GM21737 (cell line): ENCODE results near the gene AHNAK.
"Not testable (repeated sequence)": the region's sequence is repeated elsewhere in the genome, so short reads cannot be mapped to it uniquely, and the experiment has no call there.

ENCODE experiments used
- ATAC-seq: cut with Tn5 transposase; IDR thresholded peaks from one replicate; pipeline ENCODE4 v1.9.1; 2021; ENCODE audit warnings: mild to moderate bottlenecking, moderate library complexity; ENCODE audit not compliant: unreplicated experiment

AHNAK gene, protein sequence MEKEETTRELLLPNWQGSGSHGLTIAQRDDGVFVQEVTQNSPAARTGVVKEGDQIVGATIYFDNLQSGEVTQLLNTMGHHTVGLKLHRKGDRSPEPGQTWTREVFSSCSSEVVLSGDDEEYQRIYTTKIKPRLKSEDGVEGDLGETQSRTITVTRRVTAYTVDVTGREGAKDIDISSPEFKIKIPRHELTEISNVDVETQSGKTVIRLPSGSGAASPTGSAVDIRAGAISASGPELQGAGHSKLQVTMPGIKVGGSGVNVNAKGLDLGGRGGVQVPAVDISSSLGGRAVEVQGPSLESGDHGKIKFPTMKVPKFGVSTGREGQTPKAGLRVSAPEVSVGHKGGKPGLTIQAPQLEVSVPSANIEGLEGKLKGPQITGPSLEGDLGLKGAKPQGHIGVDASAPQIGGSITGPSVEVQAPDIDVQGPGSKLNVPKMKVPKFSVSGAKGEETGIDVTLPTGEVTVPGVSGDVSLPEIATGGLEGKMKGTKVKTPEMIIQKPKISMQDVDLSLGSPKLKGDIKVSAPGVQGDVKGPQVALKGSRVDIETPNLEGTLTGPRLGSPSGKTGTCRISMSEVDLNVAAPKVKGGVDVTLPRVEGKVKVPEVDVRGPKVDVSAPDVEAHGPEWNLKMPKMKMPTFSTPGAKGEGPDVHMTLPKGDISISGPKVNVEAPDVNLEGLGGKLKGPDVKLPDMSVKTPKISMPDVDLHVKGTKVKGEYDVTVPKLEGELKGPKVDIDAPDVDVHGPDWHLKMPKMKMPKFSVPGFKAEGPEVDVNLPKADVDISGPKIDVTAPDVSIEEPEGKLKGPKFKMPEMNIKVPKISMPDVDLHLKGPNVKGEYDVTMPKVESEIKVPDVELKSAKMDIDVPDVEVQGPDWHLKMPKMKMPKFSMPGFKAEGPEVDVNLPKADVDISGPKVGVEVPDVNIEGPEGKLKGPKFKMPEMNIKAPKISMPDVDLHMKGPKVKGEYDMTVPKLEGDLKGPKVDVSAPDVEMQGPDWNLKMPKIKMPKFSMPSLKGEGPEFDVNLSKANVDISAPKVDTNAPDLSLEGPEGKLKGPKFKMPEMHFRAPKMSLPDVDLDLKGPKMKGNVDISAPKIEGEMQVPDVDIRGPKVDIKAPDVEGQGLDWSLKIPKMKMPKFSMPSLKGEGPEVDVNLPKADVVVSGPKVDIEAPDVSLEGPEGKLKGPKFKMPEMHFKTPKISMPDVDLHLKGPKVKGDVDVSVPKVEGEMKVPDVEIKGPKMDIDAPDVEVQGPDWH (N-terminal part only)

DNA sequence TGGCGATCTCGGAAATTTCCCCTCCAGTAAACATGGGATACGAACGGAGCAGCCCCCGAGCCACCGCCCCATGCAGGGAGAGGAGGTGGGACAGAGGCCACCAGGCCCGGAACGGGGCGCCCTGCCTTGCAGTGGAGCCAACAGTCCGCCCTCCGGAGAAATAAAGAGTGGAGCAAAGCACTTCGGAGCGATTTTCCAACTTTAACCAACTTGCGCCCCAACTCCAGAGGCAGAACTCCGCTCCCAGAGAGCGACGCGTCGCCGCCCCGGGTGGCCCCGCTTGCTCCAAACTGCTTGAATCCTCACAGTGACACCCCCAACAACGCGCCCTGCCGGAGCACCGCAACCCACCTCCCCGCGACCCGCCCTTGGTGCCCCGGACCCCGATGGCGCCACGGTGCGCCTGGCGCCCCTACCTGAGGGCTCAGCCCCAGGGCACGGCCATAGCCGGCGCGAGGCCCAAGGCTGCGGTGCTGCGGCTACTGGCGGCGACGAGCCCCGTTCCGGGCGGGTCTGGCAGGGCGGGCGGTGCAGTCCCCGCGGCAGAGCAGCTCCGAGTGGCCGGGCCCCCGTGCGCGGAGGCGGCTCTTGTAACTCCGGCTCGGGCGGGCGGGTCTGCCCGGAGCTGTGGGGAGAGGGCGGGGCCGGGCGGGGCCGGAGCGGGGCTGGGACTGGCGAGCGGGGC lies at the start of gene AHNAK:
Gene AHNAK, minus strand, starts transcription at position 563 of the 685 bp plus-strand sequence. CDS start 10,708 bp downstream, outside the sequence.
- ATAC-seq, result no peak

DNA sequence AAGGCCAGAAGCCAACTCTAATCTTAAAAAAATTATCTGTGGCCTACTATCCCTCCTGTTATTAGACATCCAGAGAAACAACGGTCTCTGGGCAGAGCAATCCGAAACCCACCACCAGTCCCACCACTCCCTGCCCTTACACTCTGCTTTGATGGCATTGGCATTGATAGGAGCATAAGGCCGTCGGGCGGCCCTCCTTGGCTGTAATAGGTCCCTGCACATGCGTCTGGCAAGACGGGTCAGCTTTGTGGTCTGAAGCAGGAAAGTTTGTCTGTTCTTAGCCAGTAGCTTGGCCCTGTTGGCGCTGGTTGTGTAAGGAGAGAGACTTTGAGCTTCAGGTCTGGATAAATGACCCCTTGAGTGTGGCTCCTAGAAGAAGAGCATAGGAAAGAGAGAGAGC lies 48.5 kb upstream of the AHNAK start:
- no peak for ATAC-seq

DNA sequence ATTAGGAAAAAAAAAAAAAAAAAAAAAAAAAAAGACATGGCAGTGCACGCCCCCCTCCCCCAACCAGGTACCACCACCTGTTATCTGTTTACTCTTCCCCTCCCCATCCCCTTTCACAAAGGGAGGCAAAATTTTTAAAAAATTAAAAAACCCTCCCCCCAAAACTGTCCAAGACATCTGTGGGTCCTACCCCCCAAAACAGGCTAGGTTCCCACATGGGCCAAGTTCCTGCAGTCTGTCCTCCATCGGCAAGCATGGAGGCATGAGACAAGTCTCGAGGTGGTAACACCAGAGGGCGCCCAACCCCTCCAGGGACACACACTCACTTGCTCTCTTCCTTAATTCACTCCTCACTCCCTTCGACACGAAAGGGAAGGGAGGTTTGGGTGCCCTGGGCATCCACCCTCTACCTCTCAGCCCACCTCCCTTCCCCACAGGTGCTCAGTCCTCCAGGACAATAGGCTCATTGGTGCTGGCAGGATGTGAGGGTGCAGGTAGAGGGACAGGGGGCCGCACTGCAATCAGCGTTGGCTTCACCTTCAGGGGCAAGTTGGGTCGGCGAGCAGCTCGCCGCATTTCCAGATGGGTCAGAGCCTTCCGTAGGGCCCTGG lies 46.9 kb upstream of the AHNAK start:
- ATAC-seq, result no peak

DNA sequence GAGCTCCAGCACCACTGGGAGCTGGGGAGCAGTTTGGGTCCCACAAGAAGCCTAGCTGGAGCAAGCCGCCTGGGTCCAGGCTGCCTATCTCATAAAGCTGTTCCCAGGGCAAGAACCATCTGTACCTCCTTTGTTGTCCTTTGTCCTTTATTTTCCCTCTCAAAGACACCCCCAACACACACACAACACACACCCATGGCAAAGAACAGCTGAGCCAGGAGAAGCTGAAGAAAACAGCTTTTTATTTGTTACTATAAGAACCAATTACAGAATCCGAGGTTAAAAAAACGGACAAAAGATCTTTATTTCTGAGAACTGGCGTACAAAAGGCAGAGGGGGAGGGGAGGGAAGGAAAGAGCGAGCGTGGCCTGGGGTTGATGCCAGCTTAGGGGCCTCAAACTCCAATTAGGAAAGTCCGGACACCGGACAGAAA lies 46.4 kb upstream of the AHNAK start:
- ATAC-seq, result no peak

DNA sequence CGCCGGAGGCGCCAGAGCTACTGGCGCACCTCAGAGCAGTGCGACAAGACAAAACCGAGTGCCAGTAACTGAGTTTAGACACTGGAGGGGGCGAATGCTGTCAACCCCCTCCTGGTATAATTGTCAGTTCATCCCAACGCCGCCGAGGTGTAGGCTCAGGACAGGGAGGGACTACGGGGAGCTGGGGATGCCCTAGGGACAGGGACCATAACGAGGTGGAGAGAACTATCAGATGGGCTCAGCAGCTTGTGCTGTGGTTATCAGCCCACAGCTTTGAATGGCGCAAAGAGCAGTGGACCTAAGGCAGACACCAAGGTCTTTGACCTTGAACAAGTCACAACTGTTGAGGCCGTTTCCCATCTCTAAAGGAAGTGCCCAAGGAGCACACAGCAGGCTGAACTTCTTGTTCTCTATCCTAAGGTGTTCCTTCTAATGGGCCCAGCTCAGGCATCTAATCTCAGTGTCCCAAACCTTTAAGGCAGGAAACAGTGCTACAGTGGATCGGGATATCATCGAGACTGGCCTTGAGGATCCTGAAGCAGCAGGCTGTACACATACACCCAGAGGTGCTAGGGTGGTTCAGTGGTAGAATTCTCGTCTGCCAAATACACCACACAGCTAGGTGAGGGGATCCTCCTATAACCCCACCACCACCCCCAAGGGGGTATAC lies 45.7 kb upstream of the AHNAK start:
- ATAC-seq, result no peak

DNA sequence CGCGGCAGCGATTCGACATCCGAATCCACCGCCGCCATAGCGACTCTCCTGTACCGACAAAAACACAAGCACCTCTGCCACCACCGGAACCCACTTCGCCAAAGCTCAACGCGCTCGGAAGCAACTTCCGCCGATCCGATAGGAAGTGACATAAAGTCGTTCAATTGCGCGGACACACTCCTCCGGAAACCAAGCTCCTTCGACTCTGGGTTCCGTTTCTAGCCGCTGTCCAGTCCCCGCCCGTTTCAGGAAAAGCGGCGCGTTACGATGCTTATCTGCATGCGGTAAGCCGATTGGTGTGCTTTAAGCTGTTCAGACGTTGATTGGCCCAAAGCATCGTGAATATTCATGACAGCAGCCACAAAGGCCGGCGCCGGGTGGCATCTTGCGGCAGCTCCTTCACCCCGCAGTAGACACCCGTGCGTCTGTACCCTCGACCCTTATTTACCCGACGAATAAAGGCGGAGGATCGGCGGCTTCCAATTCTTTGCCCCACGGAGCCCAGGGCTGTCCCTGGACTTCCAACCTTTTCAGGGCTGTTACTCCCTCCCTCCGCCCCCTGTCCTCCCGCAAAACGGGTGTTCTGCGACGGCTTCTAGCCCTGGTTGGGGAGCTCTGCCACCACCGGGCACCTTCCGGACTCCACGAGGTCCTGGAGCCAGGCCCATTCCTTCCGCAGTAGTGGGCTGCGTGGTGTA lies 45.0 kb upstream of the AHNAK start, which contains the start of gene TUT1:
Gene TUT1, minus strand, starts transcription at position 76 of the 698 bp plus-strand sequence. Its CDS starts 38 bp downstream, at position 38.
- ATAC-seq, result peak; percentile 73

DNA sequence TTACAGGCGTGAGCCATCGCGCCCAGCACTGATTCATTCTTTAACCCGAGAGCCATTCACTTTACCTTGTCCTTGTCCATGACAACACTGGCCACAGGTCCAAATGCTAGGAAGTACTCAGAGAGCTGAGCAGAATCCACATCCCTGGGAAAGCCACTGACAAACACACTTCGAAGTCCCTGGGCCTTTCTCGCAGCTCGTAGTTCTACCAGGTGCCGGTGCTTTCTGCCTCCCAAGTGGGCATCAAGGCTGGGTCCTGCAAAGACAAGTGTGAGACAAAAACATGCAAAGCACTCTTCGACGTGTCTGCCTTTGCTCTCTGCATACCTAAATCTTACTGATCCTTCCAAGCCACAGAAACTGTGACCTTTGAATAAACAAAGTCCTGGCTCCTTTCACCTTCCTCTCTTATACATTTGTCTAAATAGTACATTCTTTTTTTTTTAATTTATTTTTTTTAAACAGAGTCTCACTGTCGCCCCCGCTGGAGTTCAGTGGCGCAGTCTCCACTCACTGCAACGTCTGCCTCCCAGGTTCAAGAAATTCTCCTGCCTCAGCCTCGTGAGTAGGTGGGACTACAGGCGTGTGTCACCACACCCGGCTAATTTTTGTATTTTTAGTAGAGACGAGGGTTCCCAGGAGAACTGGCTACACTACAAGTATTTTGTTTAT lies 42.5 kb upstream of the AHNAK start:
- ATAC-seq, result no peak

DNA sequence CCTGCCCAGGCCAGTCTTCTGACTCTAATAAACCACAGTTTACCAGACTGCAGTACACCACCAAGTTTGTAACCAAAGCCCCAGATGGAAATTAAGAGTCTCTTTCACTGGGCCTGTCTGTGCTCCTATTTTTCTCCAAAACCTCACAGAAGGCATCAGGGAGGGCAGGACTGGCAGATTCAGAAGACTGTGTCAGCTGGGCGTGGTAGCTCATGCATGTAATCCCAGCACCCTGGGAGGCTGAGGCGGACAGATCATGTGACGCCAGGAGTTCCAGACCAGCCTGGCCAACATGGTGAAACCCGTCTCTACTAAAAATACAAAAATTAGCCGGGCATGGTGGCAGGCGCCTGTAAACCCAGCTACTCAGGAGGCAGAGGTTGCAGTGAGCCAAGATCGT lies 38.8 kb upstream of the AHNAK start:
- ATAC-seq, result not testable (repeated sequence)

DNA sequence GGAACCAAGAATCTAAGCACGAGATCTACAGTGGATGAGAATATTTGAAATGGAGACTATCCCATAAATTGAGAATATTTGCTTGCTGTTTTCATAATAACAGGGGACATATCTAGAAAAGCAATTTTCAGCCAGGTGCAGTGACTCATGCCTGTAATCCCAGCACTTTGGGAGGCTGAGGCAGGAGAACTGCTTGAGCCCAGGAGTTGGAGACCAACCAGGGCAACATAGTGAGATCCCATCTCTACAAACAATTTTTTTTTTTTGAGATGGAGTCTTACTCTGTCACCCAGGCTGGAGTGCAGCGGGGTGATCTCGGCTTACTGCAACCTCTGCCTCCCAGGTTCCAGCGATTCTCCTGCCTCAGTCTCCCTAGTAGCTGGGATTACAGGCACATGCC lies 35.1 kb upstream of the AHNAK start:
- ATAC-seq, result not testable (repeated sequence)

DNA sequence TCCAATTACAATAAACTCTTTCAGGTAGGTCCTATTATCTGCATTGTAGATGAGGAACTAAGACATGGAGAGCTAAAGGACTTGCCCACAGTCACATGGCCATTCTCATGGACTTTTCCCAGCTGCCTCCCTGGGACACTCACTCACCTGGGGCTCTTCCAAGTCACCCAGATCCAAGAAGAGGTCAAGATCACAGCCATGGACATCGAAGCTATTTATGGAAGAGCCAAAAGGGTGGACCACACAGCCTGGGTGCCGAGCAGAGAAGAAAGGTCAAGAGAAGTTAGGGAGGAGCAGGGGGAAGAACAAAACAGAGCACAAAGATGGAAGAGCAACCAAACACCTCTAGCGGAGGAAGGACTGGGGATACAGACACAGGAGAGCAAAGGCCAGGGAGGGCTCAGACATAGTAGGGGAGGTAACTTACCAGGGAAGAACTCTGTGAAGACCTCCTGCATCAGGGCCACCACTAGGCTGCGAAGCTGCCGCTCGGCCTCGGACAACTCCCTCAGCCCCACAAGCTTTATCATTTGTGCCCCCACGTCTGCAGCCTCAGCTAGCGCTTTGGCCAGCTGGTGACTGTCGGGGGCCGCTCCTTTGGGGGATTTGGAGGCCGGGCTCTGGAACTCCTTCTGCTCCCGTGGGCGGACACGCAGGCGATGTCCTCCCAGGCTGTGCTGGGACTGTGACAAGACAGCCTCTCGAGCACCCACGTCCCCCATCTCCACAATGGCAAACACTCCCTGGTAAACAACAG lies 34.5 kb upstream of the AHNAK start:
- ATAC-seq, result no peak

DNA sequence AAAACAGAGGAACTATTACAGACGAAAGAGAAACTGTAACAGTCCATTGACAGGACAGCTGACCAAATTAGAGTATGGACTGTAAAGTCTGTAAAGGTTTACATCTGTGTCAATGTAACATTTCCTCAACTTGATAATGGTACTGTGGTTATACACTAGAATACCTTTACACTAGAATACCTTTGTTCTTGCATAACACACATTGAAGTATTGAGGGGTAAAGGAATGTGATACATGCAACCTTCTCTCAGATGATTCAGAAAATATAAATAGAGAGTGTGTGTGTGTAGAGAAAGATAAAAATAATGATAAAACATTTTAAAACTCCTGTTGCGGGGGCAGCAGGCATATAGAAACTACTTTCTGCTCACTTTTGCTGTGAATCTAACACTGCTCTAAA lies 32.6 kb upstream of the AHNAK start:
- no peak for ATAC-seq

DNA sequence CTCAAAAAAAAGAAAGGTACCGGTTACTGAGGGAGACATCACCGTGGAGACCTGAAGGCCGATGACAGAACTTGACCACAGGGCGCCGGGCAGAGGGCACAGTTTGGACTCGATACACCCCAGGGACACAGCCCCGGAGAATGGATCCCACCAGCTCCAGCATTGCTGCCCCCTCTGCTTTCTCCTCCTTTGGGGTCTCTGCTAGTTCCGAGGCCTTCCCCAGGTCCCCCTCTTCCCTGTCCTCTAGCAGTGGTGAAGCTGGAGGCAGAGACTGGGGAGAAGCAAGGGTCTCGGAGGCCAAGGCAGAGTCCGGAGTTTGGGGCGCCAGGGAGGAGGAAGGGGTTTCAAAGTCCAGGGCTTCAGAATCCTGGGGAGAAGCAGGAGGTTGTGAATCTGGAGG lies 31.9 kb upstream of the AHNAK start:
- no peak for ATAC-seq

DNA sequence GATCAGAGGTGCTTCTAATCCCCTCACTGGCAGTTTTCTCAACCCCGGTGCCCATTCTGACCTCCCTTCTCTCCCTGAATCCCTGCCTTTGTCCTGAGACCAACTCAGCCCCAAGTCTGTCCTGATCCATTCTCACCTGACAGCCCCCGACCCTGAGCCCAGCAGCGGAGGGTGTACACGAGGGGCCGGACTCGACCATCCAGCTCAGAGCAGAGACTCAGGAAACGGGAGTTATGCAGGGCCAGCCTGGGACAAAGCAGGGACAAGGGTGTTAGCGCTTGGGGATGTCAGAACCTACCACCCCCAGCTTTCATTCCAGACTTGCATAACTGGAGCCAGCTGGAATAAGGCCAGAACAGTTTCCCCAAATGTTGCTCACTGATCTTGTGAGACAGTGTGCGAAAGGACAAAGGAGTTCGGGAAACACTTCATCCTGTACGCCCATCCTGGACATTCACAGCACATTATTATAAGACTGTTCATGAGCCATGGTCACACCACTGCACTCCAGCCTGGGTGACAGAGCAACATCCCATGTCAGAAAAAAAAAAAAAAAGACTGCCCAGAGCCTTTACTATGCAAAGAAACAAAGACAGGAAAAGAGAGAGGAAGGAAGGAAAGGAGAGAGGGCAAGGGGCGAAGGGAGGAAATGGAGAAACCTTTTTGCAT lies 30.6 kb upstream of the AHNAK start:
- no peak for ATAC-seq

DNA sequence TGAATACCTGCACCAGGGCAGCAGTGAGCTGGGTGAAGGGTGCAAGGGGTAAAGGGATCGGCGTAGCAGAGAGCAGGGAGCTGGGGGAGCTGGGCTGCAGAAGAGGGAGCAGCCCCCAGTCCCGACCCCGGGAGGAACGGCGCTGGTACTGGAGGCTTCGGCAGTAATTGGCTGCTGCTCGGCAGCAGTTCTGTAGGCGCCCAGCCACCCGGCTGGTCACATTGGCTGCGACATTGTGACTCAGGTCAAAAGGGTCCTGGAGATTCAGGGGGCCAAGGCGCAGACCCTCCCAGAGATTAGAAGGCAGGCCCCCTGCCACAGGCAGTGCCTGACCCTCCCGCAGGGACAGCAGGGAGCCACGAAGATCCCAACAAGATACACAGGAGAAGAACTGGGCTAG lies 29.2 kb upstream of the AHNAK start:
- no peak for ATAC-seq

DNA sequence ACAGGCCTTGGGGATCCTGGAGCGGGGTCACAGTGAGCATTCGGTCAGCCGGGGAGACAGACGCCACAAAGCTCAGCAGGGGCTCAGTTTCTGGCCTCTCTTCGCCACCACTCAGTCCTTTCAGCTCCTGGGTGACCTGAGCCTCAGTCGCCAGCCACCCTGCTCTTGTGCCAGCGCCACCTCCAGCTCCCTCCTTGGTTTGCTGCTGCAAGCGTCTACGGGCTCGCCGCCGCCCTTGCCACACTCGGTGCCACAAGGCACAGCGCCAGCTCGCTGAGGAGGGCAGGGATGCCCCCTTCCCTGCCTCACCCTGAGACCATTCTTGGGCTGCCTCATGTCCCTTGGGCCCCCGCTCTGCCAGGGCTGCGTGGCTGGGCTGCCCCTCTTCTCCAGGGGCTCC lies 28.6 kb upstream of the AHNAK start:
- ATAC-seq, result no peak

DNA sequence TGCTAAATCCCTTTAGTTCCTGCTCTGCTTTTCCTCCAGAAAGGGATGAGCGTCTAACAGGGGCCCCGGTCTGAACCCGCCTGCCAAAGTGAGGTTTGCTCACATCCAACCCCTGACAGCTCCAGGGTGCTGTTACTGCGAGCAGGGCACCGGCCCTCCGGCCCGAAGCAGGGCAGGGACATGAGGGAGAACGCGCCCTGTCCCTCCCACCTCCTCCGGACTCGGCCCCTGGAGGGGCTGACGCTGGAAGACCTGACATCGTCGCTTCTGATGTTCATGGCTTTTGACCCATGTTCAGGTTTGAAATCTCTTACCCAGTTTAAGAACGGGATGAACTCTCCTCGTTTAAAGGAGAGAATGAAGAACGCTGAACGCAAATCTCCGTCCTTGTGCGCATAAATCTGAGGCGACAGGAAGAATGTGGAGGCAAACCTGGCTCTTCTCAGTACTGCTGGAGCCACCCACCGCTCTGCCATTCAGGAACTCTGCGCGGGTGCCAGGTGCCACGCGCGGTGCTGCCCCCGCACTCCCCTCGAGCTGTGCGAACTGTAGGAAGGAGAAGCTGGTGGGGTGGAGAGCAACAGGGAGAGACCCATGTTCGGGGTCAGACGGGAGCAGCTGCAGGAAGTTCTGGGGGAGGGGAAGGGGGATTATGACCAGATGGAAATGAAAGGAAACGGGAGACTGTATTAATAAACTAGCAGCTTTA lies 27.9 kb upstream of the AHNAK start:
- ATAC-seq, result peak; percentile 10
